K562 (cell line): ENCODE results near the gene HS3ST4. TPM values are rescaled to one million over a fixed set of nuclear protein-coding genes. Genes with fewer than 3 reads are reported as not detected.

Source experiments
- HEY1 ChIP-seq: fragments of 250-450 bp; sonication (Bioruptor Pico); IDR thresholded peaks from 2 replicates; pipeline ENCODE4 v1.5.0; 2020; ENCODE audit warnings: mild to moderate bottlenecking, moderate library complexity, borderline replicate concordance
- L3MBTL2 ChIP-seq: fragments of 450-650 bp; IDR thresholded peaks from 2 replicates; pipeline ENCODE4 v1.6.1; 2016; ENCODE audit warnings: mild to moderate bottlenecking, moderate library complexity
- POLR3G ChIP-seq: IDR thresholded peaks from 2 replicates; pipeline ENCODE4 v1.6.1; 2011; ENCODE audit not compliant: insufficient read length, insufficient replicate concordance; ENCODE audit errors: extremely low read depth
- SAFB2 ChIP-seq: fragments of 200-400 bp; formaldehyde crosslinking; IDR thresholded peaks from 2 replicates; pipeline ENCODE4 v1.6.1; 2018; ENCODE audit warnings: borderline replicate concordance, low read length, low read depth, moderate library complexity; ENCODE audit not compliant: severe bottlenecking
- SMC3 ChIP-seq: conservative IDR thresholded peaks from 2 replicates; pipeline ENCODE4 v1.6.1; 2011; ENCODE audit warnings: low read depth, low read length, improper control_type of control experiment; ENCODE audit not compliant: insufficient read depth
- ZNF589 ChIP-seq: fragments of 200-800 bp; sonication (Bioruptor generic); IDR thresholded peaks from 2 replicates; pipeline ENCODE4 v1.6.1; 2016; ENCODE audit warnings: low read depth, missing genetic modification characterization, missing compliant biosample characterization
- ZSCAN29 ChIP-seq: fragments of 450-650 bp; IDR thresholded peaks from 2 replicates; pipeline ENCODE4 v1.6.1; 2017
- polyA plus RNA-seq, 8 experiments: library from polyadenylated mRNA; depleted of rRNA in 4 of 8; stranded (reverse) in 5 of 8; unstranded in 3 of 8; fragments of >200 nt; fragmentation: Nextera tagmentation in 2 of 8; fragmentation: Illumina TruSeq in 1 of 8; extraction: Ambion mirVana in 2 of 8; extraction: Trizol in 1 of 8; gene quantifications; 2 replicates each; pipeline versions ENCODE4 v1.2.1 to v1.2.3, GENCODE V29; 2011 to 2014; ENCODE audit warnings: inconsistent platforms in 1 of 8, missing spikeins in 1 of 8
- total RNA-seq, 7 experiments: library from RNA; depleted of rRNA in 6 of 7; stranded (reverse); fragments of >200 nt in 6 of 7; fragmentation: Illumina TruSeq in 2 of 7; extraction: Trizol in 2 of 7; gene quantifications; 2 replicates each; pipeline versions ENCODE4 v1.2.1 to v1.2.3, GENCODE V29; 2011 to 2021; ENCODE audit warnings: low replicate concordance in 1 of 7
- TF ChIP-seq, protein P1 (sequence below), 2 experiments: fragments of 450-650 bp; formaldehyde crosslinking in 1 of 2; IDR thresholded peaks; 2 replicates each; pipeline versions ENCODE4 v1.4.0 to v1.6.1; 2014 to 2020; ENCODE audit warnings: mild to moderate bottlenecking in 2 of 2, borderline replicate concordance in 1 of 2, low read depth in 1 of 2
- TF ChIP-seq, protein P2 (sequence below): sonication (generic); formaldehyde crosslinking; IDR thresholded peaks from 2 replicates; pipeline ENCODE4 v1.8.1; 2023; ENCODE audit warnings: mild to moderate bottlenecking, missing genetic modification reagents, moderate library complexity
- TF ChIP-seq, protein P3 (sequence below): fragments of 450-650 bp; IDR thresholded peaks from 2 replicates; pipeline ENCODE4 v1.6.1; 2017; ENCODE audit warnings: mild to moderate bottlenecking, moderate library complexity
- TF ChIP-seq, protein P4 (sequence below): fragments of 250-450 bp; sonication (Bioruptor Pico); IDR thresholded peaks from 2 replicates; pipeline ENCODE4 v1.4.0; 2020; ENCODE audit warnings: mild to moderate bottlenecking, moderate library complexity

The HS3ST4 gene
- total and polyA plus RNA-seq, 9 of the 15 experiments (the other 6 are each of a cell fraction or from before 2014, with no cell fraction given), result not detected

DNA sequence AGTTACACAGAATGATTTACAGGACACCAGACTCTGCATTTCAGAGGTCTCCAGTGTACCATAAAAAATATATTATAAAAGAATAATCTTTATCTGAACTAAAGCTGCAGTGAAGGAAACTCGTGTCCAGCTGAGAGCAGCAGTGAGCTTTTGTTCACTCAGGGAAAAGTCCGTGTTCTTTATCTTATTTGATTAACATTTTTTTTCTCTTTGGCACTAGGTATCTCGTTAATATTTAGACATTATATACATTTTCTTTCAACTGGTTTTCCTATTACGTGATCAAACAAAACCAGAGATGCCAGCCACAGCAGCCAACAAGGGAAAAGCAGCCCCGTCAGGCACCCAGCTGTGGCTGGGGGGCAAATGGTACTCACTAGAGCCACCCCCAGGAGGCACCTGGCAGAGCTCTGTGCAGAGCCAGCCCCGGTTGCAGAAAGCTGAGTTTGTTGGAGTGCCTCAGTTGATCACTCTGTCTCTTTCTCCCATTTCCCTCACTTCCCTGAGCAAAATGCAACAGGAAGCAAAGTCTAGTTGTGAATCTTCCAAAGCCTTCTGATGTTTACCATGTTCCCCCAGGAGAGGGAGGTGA lies 1.1 kb upstream of the HS3ST4 start (continued):
- TF ChIP-seq, protein P1, sequence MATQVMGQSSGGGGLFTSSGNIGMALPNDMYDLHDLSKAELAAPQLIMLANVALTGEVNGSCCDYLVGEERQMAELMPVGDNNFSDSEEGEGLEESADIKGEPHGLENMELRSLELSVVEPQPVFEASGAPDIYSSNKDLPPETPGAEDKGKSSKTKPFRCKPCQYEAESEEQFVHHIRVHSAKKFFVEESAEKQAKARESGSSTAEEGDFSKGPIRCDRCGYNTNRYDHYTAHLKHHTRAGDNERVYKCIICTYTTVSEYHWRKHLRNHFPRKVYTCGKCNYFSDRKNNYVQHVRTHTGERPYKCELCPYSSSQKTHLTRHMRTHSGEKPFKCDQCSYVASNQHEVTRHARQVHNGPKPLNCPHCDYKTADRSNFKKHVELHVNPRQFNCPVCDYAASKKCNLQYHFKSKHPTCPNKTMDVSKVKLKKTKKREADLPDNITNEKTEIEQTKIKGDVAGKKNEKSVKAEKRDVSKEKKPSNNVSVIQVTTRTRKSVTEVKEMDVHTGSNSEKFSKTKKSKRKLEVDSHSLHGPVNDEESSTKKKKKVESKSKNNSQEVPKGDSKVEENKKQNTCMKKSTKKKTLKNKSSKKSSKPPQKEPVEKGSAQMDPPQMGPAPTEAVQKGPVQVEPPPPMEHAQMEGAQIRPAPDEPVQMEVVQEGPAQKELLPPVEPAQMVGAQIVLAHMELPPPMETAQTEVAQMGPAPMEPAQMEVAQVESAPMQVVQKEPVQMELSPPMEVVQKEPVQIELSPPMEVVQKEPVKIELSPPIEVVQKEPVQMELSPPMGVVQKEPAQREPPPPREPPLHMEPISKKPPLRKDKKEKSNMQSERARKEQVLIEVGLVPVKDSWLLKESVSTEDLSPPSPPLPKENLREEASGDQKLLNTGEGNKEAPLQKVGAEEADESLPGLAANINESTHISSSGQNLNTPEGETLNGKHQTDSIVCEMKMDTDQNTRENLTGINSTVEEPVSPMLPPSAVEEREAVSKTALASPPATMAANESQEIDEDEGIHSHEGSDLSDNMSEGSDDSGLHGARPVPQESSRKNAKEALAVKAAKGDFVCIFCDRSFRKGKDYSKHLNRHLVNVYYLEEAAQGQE (IDR thresholded peaks at IDR 0.05; ENCODE audit: borderline replicate concordance), result no peak
- TF ChIP-seq, protein P1 (CRISPR knock-in tag; IDR thresholded peaks at IDR 0.05; ENCODE audit: low read depth), result no peak
- TF ChIP-seq, protein P2, sequence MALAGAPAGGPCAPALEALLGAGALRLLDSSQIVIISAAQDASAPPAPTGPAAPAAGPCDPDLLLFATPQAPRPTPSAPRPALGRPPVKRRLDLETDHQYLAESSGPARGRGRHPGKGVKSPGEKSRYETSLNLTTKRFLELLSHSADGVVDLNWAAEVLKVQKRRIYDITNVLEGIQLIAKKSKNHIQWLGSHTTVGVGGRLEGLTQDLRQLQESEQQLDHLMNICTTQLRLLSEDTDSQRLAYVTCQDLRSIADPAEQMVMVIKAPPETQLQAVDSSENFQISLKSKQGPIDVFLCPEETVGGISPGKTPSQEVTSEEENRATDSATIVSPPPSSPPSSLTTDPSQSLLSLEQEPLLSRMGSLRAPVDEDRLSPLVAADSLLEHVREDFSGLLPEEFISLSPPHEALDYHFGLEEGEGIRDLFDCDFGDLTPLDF, result no peak
- TF ChIP-seq, protein P3, sequence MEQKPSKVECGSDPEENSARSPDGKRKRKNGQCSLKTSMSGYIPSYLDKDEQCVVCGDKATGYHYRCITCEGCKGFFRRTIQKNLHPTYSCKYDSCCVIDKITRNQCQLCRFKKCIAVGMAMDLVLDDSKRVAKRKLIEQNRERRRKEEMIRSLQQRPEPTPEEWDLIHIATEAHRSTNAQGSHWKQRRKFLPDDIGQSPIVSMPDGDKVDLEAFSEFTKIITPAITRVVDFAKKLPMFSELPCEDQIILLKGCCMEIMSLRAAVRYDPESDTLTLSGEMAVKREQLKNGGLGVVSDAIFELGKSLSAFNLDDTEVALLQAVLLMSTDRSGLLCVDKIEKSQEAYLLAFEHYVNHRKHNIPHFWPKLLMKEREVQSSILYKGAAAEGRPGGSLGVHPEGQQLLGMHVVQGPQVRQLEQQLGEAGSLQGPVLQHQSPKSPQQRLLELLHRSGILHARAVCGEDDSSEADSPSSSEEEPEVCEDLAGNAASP, result no peak
- TF ChIP-seq L3MBTL2 (no peak), HEY1 (CRISPR knock-in tag) (no peak), ZNF589 (CRISPR knock-in tag) (no peak), POLR3G (no peak), SAFB2 (no peak), SMC3 (no peak), ZSCAN29 (no peak)
- TF ChIP-seq, protein P4, sequence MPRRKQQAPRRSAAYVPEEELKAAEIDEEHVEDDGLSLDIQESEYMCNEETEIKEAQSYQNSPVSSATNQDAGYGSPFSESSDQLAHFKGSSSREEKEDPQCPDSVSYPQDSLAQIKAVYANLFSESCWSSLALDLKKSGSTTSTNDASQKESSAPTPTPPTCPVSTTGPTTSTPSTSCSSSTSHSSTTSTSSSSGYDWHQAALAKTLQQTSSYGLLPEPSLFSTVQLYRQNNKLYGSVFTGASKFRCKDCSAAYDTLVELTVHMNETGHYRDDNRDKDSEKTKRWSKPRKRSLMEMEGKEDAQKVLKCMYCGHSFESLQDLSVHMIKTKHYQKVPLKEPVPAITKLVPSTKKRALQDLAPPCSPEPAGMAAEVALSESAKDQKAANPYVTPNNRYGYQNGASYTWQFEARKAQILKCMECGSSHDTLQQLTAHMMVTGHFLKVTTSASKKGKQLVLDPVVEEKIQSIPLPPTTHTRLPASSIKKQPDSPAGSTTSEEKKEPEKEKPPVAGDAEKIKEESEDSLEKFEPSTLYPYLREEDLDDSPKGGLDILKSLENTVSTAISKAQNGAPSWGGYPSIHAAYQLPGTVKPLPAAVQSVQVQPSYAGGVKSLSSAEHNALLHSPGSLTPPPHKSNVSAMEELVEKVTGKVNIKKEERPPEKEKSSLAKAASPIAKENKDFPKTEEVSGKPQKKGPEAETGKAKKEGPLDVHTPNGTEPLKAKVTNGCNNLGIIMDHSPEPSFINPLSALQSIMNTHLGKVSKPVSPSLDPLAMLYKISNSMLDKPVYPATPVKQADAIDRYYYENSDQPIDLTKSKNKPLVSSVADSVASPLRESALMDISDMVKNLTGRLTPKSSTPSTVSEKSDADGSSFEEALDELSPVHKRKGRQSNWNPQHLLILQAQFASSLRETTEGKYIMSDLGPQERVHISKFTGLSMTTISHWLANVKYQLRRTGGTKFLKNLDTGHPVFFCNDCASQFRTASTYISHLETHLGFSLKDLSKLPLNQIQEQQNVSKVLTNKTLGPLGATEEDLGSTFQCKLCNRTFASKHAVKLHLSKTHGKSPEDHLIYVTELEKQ (CRISPR knock-in tag), result no peak
